ENCODE measurements around the gene SAMD13.

The SAMD13 gene

GRCh38 chr1:84347271-84347931 is 45.9 kb downstream of the SAMD13 start:
- H3K36me3 ChIP-seq (ENCODE audit: control insufficient read depth, insufficient read depth, low read length): no peaks in the 10 kb centered on the region
- H3K4me3 ChIP-seq (replicated peaks; ENCODE audit: low read depth, low read length): no peak overlapping the region
- H3K27me3 ChIP-seq (replicated peaks; ENCODE audit: control insufficient read depth, insufficient read depth, low read length): no peaks in the 10 kb centered on the region; the same call in 1 of the 2 replicates
- TF ChIP-seq, protein P1, sequence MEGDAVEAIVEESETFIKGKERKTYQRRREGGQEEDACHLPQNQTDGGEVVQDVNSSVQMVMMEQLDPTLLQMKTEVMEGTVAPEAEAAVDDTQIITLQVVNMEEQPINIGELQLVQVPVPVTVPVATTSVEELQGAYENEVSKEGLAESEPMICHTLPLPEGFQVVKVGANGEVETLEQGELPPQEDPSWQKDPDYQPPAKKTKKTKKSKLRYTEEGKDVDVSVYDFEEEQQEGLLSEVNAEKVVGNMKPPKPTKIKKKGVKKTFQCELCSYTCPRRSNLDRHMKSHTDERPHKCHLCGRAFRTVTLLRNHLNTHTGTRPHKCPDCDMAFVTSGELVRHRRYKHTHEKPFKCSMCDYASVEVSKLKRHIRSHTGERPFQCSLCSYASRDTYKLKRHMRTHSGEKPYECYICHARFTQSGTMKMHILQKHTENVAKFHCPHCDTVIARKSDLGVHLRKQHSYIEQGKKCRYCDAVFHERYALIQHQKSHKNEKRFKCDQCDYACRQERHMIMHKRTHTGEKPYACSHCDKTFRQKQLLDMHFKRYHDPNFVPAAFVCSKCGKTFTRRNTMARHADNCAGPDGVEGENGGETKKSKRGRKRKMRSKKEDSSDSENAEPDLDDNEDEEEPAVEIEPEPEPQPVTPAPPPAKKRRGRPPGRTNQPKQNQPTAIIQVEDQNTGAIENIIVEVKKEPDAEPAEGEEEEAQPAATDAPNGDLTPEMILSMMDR (IDR thresholded peaks at IDR 0.05; ENCODE audit: insufficient read depth, low read length, poor library complexity, severe bottlenecking): no peak
- no peak for DNase-seq (ENCODE audit: extremely low read depth, insufficient read length)

DNA sequence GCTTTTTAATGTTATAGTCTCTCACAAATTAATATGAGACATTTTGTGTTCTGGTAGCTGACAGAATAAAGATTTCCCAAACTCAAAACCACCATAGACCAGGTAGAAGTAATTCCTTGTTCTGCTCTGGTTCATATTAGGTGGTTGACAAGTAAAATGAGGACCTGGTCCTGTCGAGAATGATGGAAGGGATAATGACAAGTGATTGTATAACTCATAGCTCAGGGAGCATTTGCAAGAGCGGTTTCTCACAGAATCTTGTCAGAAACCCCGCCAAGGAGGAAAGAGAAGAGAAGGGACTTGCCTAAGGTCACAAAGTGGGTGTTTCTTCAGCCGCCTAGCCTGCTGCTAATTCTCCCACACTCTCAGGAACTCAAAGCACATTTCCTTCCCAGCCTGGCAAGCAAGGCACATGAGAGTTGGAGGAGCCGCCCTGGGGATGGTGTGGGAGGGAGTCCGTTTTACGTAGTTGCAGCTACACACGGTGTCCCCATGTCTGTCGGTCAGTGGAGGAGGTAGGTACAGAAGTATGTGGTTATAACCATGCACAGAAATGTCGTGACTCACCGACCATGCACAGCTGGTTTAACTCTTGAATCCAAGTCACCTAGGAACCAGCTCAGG is 46.5 kb downstream of the SAMD13 start:
- H3K27me3 ChIP-seq (replicated peaks; ENCODE audit: control insufficient read depth, insufficient read depth, low read length): no peaks in the 10 kb centered on the region; the same call in 1 of the 2 replicates
- TF ChIP-seq, protein P1 (IDR thresholded peaks at IDR 0.05; ENCODE audit: insufficient read depth, low read length, poor library complexity, severe bottlenecking): no peak
- DNase-seq (ENCODE audit: extremely low read depth, insufficient read length): no peak
- no peak overlapping the region for H3K4me3 ChIP-seq (replicated peaks; ENCODE audit: low read depth, low read length)
- no peaks in the 10 kb centered on the region for H3K36me3 ChIP-seq (ENCODE audit: control insufficient read depth, insufficient read depth, low read length)

DNA sequence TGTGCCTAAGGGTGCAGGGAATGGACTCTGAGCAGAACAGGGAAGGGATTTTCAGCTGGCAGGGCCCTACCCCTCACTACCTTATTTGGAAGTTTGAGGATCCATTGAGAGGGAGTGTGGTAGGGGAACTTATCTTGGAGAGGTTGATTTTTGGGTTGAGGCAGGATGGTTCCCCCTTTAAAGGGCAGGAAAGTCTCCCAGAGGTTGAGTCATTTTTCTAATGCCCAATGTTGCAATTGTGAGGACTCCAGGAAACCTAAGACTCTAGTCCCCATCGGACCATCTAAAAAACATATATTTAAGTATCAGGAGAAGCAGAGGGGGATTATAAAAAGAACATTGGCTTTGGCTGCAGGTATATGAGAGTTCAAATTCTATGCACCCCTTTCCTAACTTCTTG is 47.3 kb downstream of the SAMD13 start:
- TF ChIP-seq, protein P1 (IDR thresholded peaks at IDR 0.05; ENCODE audit: insufficient read depth, low read length, poor library complexity, severe bottlenecking): no peak
- Histone ChIP-seq H3K4me3 (replicated peaks; ENCODE audit: low read depth, low read length) (no peak overlapping the region), H3K27me3 (replicated peaks; ENCODE audit: control insufficient read depth, insufficient read depth, low read length) (no peaks in the 10 kb centered on the region; the same call in 1 of the 2 replicates), H3K36me3 (ENCODE audit: control insufficient read depth, insufficient read depth, low read length) (no peaks in the 10 kb centered on the region)
- no peak for DNase-seq (ENCODE audit: extremely low read depth, insufficient read length)

DNA sequence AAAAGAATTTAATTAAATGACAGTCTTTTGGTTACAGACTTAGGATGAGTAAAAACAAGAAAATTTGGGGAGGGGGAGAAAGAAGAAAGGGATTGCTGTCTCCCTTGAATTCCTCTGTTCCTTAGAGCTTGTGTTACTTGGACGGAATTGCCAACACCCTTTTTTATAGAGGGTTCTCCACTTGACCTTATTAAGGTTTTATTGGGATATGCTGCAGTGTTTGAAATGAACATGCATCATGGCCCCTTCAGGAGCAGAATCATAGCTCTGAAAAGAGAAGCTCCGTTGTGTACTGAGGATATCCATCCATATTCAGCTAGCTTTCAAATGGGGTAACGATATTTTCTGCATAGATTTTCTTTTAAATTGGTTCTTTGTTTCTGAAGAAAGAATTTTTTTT is 48.6 kb downstream of the SAMD13 start:
- TF ChIP-seq, protein P1 (IDR thresholded peaks at IDR 0.05; ENCODE audit: insufficient read depth, low read length, poor library complexity, severe bottlenecking): no peak
- no peak for DNase-seq (ENCODE audit: extremely low read depth, insufficient read length)
- Histone ChIP-seq H3K27me3 (replicated peaks; ENCODE audit: control insufficient read depth, insufficient read depth, low read length) (no peaks in the 10 kb centered on the region; the same call in 1 of the 2 replicates), H3K36me3 (ENCODE audit: control insufficient read depth, insufficient read depth, low read length) (no peaks in the 10 kb centered on the region), H3K4me3 (replicated peaks; ENCODE audit: low read depth, low read length) (no peak overlapping the region)

GRCh38 chr1:84350550-84350949 is 49.0 kb downstream of the SAMD13 start:
- Histone ChIP-seq H3K4me3 (replicated peaks; ENCODE audit: low read depth, low read length) (no peak overlapping the region), H3K27me3 (replicated peaks; ENCODE audit: control insufficient read depth, insufficient read depth, low read length) (no peaks in the 10 kb centered on the region; the same call in 1 of the 2 replicates), H3K36me3 (ENCODE audit: control insufficient read depth, insufficient read depth, low read length) (no peaks in the 10 kb centered on the region)
- no peak for DNase-seq (ENCODE audit: extremely low read depth, insufficient read length)
- TF ChIP-seq, protein P1 (IDR thresholded peaks at IDR 0.05; ENCODE audit: insufficient read depth, low read length, poor library complexity, severe bottlenecking): no peak

Measured in GM06990 (cell line).